Mucosa of rectum (tissue), 2 donors: ENCODE data around the gene AGMAT.

ENCODE experiments used
- H3K27ac ChIP-seq, 2 donors: one replicate each; pipeline ENCODE4 v1.7.0; 2013; ENCODE audit warnings: inconsistent platforms in 2 of 2, low read depth in 2 of 2, low read length in 2 of 2
- H3K27me3 ChIP-seq, 2 donors: one replicate each; pipeline ENCODE4 v1.7.0; 2013; ENCODE audit warnings: low read length in 2 of 2; ENCODE audit not compliant: control insufficient read depth in 2 of 2, insufficient read depth in 2 of 2
- H3K36me3 ChIP-seq, 2 donors: one replicate each; pipeline ENCODE4 v1.7.0; 2013; ENCODE audit warnings: low read length in 2 of 2; ENCODE audit not compliant: control insufficient read depth in 2 of 2, insufficient read depth in 2 of 2
- H3K4me1 ChIP-seq, 2 donors: one replicate each; pipeline ENCODE4 v1.7.0; 2013; ENCODE audit warnings: low read length in 2 of 2, mild to moderate bottlenecking in 1 of 2; ENCODE audit not compliant: control insufficient read depth in 2 of 2, insufficient read depth in 2 of 2
- H3K4me3 ChIP-seq, 2 donors: one replicate each; pipeline ENCODE4 v1.7.0; 2013; ENCODE audit warnings: low read length in 2 of 2
- H3K9ac ChIP-seq, 2 donors: one replicate each; pipeline ENCODE4 v1.7.0; 2013; ENCODE audit warnings: low read length in 2 of 2, low read depth in 1 of 2, mild to moderate bottlenecking in 1 of 2
- H3K9me3 ChIP-seq, 2 donors: one replicate each; pipeline ENCODE4 v1.7.0; 2013; ENCODE audit warnings: low read length in 2 of 2; ENCODE audit not compliant: control insufficient read depth in 2 of 2
- donor health status: healthy.
- donor health status: Normal muscosa, but diverticular disease.

Gene AGMAT

GRCh38 chr1:15622712-15623373 lies 38.0 kb upstream of the AGMAT start:
- no peaks in the 10 kb centered on the region for H3K9me3 ChIP-seq
- H3K4me1 ChIP-seq = peaks cover 22 to 27% of the 10 kb centered on the region in 2 donors
- H3K9ac ChIP-seq = no peak overlapping the region
- peaks cover 11 to 12% of the 10 kb centered on the region in 2 donors for H3K36me3 ChIP-seq
- H3K4me3 ChIP-seq = no peak overlapping the region
- H3K27ac ChIP-seq = no peak overlapping the region
- H3K27me3 ChIP-seq = no peaks in the 10 kb centered on the region

GRCh38 chr1:15621975-15622374 lies 37.1 kb upstream of the AGMAT start:
- Histone ChIP-seq H3K9ac (no peak overlapping the region), H3K36me3 (peaks cover 5 to 8% of the 10 kb centered on the region in 2 donors), H3K27me3 (no peaks in the 10 kb centered on the region), H3K9me3 (no peaks in the 10 kb centered on the region), H3K27ac (no peak overlapping the region), H3K4me3 (no peak overlapping the region), H3K4me1 (peaks cover 22 to 27% of the 10 kb centered on the region in 2 donors)

GRCh38 chr1:15620902-15621682 lies 36.2 kb upstream of the AGMAT start:
- Histone ChIP-seq H3K27ac (no peak overlapping the region), H3K4me1 (peaks cover 26 to 35% of the 10 kb centered on the region in 2 donors), H3K27me3 (no peaks in the 10 kb centered on the region), H3K36me3 (no peaks in the 10 kb centered on the region), H3K9ac (no peak overlapping the region), H3K9me3 (no peaks in the 10 kb centered on the region), H3K4me3 (no peak overlapping the region)

GRCh38 chr1:15620155-15620545 lies 35.3 kb upstream of the AGMAT start:
- H3K27me3 ChIP-seq = no peaks in the 10 kb centered on the region
- peaks cover 26 to 29% of the 10 kb centered on the region in 2 donors for H3K4me1 ChIP-seq
- H3K9ac ChIP-seq = peak overlapping the region in 1 of 2 donors; percentile 5
- H3K27ac ChIP-seq = peak overlapping the region; percentile 35 to 54
- no peak overlapping the region for H3K4me3 ChIP-seq
- H3K36me3 ChIP-seq = no peaks in the 10 kb centered on the region
- no peaks in the 10 kb centered on the region for H3K9me3 ChIP-seq

GRCh38 chr1:15618655-15619525 lies 34.0 kb upstream of the AGMAT start:
- Histone ChIP-seq H3K27me3 (no peaks in the 10 kb centered on the region), H3K27ac (peak overlapping the region; percentile 98), H3K9ac (peak overlapping the region; percentile 95 to 97), H3K9me3 (no peaks in the 10 kb centered on the region), H3K4me1 (peaks cover 26 to 27% of the 10 kb centered on the region in 2 donors), H3K4me3 (peak overlapping the region; percentile 88 to 97), H3K36me3 (no peaks in the 10 kb centered on the region)

GRCh38 chr1:15618077-15618654 lies 33.3 kb upstream of the AGMAT start:
- Histone ChIP-seq H3K36me3 (no peaks in the 10 kb centered on the region), H3K9me3 (no peaks in the 10 kb centered on the region), H3K9ac (peak overlapping the region; percentile 95 to 97), H3K4me3 (peak overlapping the region; percentile 88 to 97), H3K27me3 (no peaks in the 10 kb centered on the region), H3K4me1 (peaks cover 26 to 27% of the 10 kb centered on the region in 2 donors), H3K27ac (peak overlapping the region; percentile 98)

- peak within 1 kb of the TSS; percentile 95 to 97 for H3K9ac ChIP-seq
- peak within 1 kb of the TSS; percentile 88 to 97 for H3K4me3 ChIP-seq
- no peaks in the 10 kb centered on the region for H3K36me3 ChIP-seq
- no peaks in the 10 kb centered on the region for H3K27me3 ChIP-seq
- peak within 1 kb of the TSS; percentile 98 for H3K27ac ChIP-seq
- H3K4me1 ChIP-seq = peaks cover 26 to 27% of the 10 kb centered on the region in 2 donors
- H3K9me3 ChIP-seq = no peaks in the 10 kb centered on the region
Observed at GRCh38 chr1:15617173-15618076, 32.6 kb upstream of the AGMAT start, which contains the start of gene DDI2. Gene DDI2, plus strand, starts transcription at chr1:15617458. Its CDS starts 213 bp downstream, at chr1:15617671.

- Histone ChIP-seq H3K9ac (peak overlapping the region; percentile 88 to 97), H3K27me3 (no peaks in the 10 kb centered on the region), H3K36me3 (no peaks in the 10 kb centered on the region), H3K27ac (peak overlapping the region; percentile 88 to 98), H3K4me3 (peak overlapping the region; percentile 65 to 97), H3K4me1 (peaks cover 26 to 27% of the 10 kb centered on the region in 2 donors), H3K9me3 (no peaks in the 10 kb centered on the region)
Observed at GRCh38 chr1:15616373-15617172, 31.7 kb upstream of the AGMAT start.
